Lower lobe of right lung (tissue), 2 donors: Measurements from ENCODE around the gene KPTN. TPM values are rescaled to one million over a fixed set of nuclear protein-coding genes. Genes with fewer than 3 reads are reported as not detected.

Experiments
- ATAC-seq, 2 donors: fragments of 200-7000 bp; cut with Tn5 transposase; one replicate each; pipeline ENCODE4 v1.9.1; 2020 to 2022; ENCODE audit warnings: mild to moderate bottlenecking in 2 of 2, moderate library complexity in 2 of 2
- DNase-seq: peaks from one replicate; pipeline ENCODE4 v3.0.0-alpha.2; 2020
- H3K27ac ChIP-seq: fragments of 200-600 bp; one replicate; pipeline ENCODE4 v1.8.0; 2022
- H3K27me3 ChIP-seq: fragments of 200-600 bp; one replicate; pipeline ENCODE4 v1.8.0; 2022; ENCODE audit warnings: low read depth
- H3K36me3 ChIP-seq: fragments of 200-600 bp; one replicate; pipeline ENCODE4 v1.8.0; 2022; ENCODE audit warnings: mild to moderate bottlenecking
- H3K4me1 ChIP-seq: fragments of 200-600 bp; one replicate; pipeline ENCODE4 v1.8.0; 2022
- H3K4me3 ChIP-seq: fragments of 200-600 bp; one replicate; pipeline ENCODE4 v1.8.0; 2022; ENCODE audit warnings: mild to moderate bottlenecking
- H3K9me3 ChIP-seq: fragments of 200-600 bp; one replicate; pipeline ENCODE4 v1.8.0; 2022
- CTCF ChIP-seq: fragments of 200-600 bp; IDR thresholded peaks from one replicate; pipeline ENCODE4 v1.8.0; 2022; ENCODE audit warnings: antibody characterized with exemption, mild to moderate bottlenecking
- intact Hi-C: fragments of 100-400 bp; cut with DNase I; formaldehyde crosslinking; loops from one replicate; pipeline ENCODE4 v1.11.0; 2022
- total RNA-seq: library from RNA; stranded (reverse); fragmentation: NEBNext Ultra II Directional; extraction: Animal tissue kit (Norgen Biotek cat#: 25700); gene quantifications from one replicate; pipeline ENCODE4 v1.2.1, GENCODE V29; 2021
- donor health status: DM: no; HTN: yes; CAD: no; lungs with severe emphysema.

KPTN gene
- total RNA-seq, 1 donor from 2014 or later = 14.5 TPM

- Histone ChIP-seq H3K27ac (peak within 1 kb of the TSS; percentile 96), H3K4me1 (peaks cover 48% of the 10 kb centered on the region), H3K9me3 (no peaks in the 10 kb centered on the region), H3K36me3 (peaks cover 4% of the 10 kb centered on the region), H3K4me3 (peak within 1 kb of the TSS; percentile 96), H3K27me3 (no peaks in the 10 kb centered on the region)
- peak; percentile 100 for DNase-seq
- intact Hi-C loops = no loop called here
- ATAC-seq = peak; percentile 96 to 98
- TF ChIP-seq CTCF = no peak
Observed at GRCh38 chr19:47514869-47515588, 31.0 kb upstream of the KPTN start, which contains the start of gene NAPA. NAPA (minus strand) TSS chr19:47515063; CDS start chr19:47514940, 123 bp downstream.

DNA sequence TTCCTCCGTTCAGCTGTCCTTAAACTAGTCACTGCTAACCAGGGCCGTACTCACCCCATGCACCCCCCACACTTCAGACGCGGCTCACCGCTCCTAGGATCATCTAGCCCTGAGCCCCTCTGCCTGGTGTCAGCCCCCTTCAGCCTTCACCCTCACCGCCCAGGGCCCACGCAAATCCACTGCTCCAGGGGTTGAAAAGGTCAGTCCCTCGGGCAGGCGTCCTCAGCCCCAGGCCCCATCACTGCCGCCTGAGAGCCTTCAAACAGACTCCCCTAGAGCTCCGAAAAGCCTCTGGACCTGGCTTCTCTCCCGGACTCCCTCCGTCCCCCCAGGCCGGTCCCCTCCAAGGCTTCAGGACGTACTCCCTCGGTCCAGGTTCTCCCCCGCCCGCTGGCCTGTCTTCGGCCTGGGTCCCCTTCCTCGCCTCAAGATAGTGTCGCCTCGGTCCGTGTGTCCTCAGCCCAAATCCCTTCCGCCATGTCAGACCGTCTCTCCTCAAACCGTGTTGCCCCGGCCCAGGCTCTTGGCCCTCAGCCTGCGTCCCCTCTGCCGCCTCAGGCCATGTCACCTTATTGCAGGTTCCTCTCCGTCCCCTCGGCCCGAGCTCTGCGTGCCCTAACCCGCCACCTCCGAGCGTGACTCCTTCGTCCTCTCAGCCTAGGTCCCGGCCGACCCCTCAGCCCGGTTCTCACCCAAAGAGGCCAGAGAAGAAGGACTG is 30.3 kb upstream of the KPTN start:
- DNase-seq = no peak
- Histone ChIP-seq H3K27me3 (no peaks in the 10 kb centered on the region), H3K9me3 (no peaks in the 10 kb centered on the region), H3K27ac (peak overlapping the region; percentile 96), H3K4me3 (peak overlapping the region; percentile 96), H3K36me3 (peaks cover 4% of the 10 kb centered on the region), H3K4me1 (peaks cover 55% of the 10 kb centered on the region)
- TF ChIP-seq CTCF = no peak
- ATAC-seq = peak in 1 of 2 donors; percentile 1
- intact Hi-C loops = no loop called here

DNA sequence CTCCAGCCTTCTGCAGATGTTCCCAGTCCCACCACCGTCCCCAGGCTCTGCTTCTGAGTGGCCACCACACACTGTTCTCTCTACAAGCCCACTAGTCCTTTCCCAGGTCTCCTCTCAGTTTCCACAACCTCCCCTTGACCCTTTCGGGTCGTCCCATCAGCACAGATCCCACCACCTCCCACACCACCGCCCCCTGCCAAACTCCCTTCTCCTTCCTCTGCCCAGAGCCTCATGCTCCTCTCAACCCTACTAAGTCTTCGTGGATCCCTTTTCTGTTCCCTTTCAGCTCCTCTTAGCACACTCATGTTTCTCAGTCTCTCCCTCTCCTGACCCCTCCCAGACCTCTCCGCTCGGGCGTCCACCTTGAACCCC is 28.9 kb upstream of the KPTN start:
- peaks cover 68% of the 10 kb centered on the region for H3K4me1 ChIP-seq
- TF ChIP-seq CTCF = no peak
- no peaks in the 10 kb centered on the region for H3K9me3 ChIP-seq
- DNase-seq = no peak
- ATAC-seq = no peak
- peak overlapping the region; percentile 96 for H3K4me3 ChIP-seq
- intact Hi-C loops = no loop called here
- H3K27ac ChIP-seq = peak overlapping the region; percentile 71
- H3K36me3 ChIP-seq = peaks cover 4% of the 10 kb centered on the region
- no peaks in the 10 kb centered on the region for H3K27me3 ChIP-seq

DNA sequence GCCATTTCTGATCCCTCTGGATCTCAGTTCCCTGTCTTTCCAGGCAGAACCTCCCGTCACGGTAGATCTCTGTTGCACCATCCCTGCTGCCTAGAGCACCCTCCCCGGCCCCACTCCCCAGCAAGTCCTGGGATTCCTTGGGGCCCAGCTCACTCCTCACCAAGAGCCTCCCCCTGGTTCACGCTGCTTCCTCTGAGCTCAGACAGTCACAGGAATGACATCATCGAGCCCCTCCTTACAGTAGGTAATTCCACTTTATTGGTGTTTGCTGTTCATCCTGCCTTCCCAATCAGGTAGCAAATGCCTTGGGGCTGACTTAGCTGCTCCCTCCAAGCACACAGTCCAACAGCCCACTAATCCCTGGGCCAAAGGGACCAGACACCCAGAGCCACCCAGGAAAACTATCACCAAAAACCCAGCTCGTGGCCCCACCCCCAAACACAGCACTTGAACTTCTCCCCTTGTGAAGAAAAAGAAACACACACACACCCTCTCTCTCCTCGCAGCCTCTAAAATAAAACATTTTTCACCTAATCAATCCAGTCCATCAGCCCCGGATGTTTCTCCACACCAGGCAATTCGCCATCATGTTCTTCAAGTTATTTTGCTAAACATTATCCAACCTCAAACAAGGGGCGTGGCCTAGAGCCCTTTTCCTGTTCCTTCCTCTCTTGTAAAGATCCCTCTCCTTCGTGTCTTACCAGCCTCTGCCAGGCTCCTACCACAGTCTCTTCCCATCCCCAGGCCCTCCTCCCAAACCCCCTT is 28.3 kb upstream of the KPTN start:
- H3K36me3 ChIP-seq = peaks cover 4% of the 10 kb centered on the region
- H3K4me3 ChIP-seq = peak overlapping the region; percentile 96
- peak overlapping the region; percentile 71 for H3K27ac ChIP-seq
- H3K27me3 ChIP-seq = no peaks in the 10 kb centered on the region
- ATAC-seq (peak in 1 of 2 donors; percentile 4), DNase-seq (peak; percentile 65)
- intact Hi-C loops = no loop called here
- no peaks in the 10 kb centered on the region for H3K9me3 ChIP-seq
- no peak for TF ChIP-seq CTCF
- peaks cover 74% of the 10 kb centered on the region for H3K4me1 ChIP-seq

DNA sequence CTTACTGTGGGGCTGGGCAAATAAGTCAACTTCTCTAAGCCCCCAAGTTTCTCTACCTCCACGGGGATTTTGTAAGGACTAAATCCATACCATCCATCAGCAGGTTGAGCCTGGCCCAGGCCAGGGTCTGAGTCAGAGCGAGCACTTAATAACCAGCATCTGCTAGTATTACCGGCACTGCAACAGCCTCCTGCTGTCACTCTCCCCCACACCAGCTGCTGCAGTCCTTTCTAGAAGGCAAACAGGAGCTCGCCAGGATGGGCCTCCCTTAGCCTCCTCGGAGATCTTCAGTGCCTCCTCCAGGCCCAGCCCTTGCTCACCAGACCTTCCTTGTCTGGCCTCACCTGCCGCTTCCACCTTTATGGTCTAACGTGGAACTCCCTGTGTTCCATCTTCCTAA is 27.7 kb upstream of the KPTN start:
- intact Hi-C loops = no loop called here
- DNase-seq (no peak), ATAC-seq (no peak)
- Histone ChIP-seq H3K36me3 (peaks cover 6% of the 10 kb centered on the region), H3K27ac (peak overlapping the region; percentile 71), H3K9me3 (no peaks in the 10 kb centered on the region), H3K4me1 (peaks cover 81% of the 10 kb centered on the region), H3K27me3 (no peaks in the 10 kb centered on the region), H3K4me3 (peak overlapping the region; percentile 96)
- no peak for TF ChIP-seq CTCF
